ENCODE results near the gene MSANTD2.

The MSANTD2 gene

GRCh38 chr11:124753624-124754023 is 46.6 kb downstream of the MSANTD2 start:
- TF ChIP-seq CTCF (IDR thresholded peaks at IDR 0.05; ENCODE audit: control extremely low read depth, extremely low read depth, low read depth, missing control alignments): no peak
- ChIA-PET CTCF (interaction anchor here (1.1 to 17.5 kb wide), 4 partner anchors 12 to 85 kb away, joined by 3 to 183 read pairs (median 5); partner anchors contain the start of genes ESAM and NRGN), POLR2A (no interaction called here)
- DNase-seq (ENCODE audit: extremely low spot score): no peak

GRCh38 chr11:124753205-124753604 is 47.0 kb downstream of the MSANTD2 start:
- ChIA-PET POLR2A (no interaction called here), CTCF (interaction anchor here (1.1 to 17.5 kb wide), 4 partner anchors 13 to 84 kb away, joined by 3 to 183 read pairs (median 5); partner anchors contain the start of genes ESAM and NRGN)
- TF ChIP-seq CTCF (IDR thresholded peaks at IDR 0.05; ENCODE audit: control extremely low read depth, extremely low read depth, low read depth, missing control alignments): no peak
- no peak for DNase-seq (ENCODE audit: extremely low spot score)

- TF ChIP-seq CTCF (IDR thresholded peaks at IDR 0.05; ENCODE audit: control extremely low read depth, extremely low read depth, low read depth, missing control alignments): no peak
- no peak for DNase-seq (ENCODE audit: extremely low spot score)
- POLR2A ChIA-PET: no interaction called here
- CTCF ChIA-PET: interaction anchor here (0.8 to 17.5 kb wide), 5 partner anchors 13 to 84 kb away, joined by 3 to 183 read pairs (median 4); partner anchors contain the start of genes ESAM and NRGN
Observed at GRCh38 chr11:124752471-124753102, 47.6 kb downstream of the MSANTD2 start.

GRCh38 chr11:124751741-124752470 is 48.3 kb downstream of the MSANTD2 start, which contains the start of gene VSIG2:
TSS of gene VSIG2 (minus strand) at chr11:124752255. CDS start at chr11:124752137, 118 bp downstream.
- no peak for TF ChIP-seq CTCF (IDR thresholded peaks at IDR 0.05; ENCODE audit: control extremely low read depth, extremely low read depth, low read depth, missing control alignments)
- DNase-seq (ENCODE audit: extremely low spot score): no peak
- ChIA-PET POLR2A (no interaction called here), CTCF (interaction anchor here (0.8 to 17.5 kb wide), 4 partner anchors 12 to 85 kb away, joined by 3 to 183 read pairs (median 4); partner anchors contain the start of genes ESAM and NRGN)

GRCh38 chr11:124751391-124751740 is 48.8 kb downstream of the MSANTD2 start:
- POLR2A ChIA-PET: no interaction called here
- TF ChIP-seq CTCF (IDR thresholded peaks at IDR 0.05; ENCODE audit: control extremely low read depth, extremely low read depth, low read depth, missing control alignments): no peak
- no peak for DNase-seq (ENCODE audit: extremely low spot score)
- CTCF ChIA-PET: interaction anchor here (1.4 to 17.5 kb wide), 3 partner anchors 8 to 14 kb away, joined by 4 to 183 read pairs (median 4); partner anchors contain the start of genes ESAM and NRGN

GRCh38 chr11:124749912-124750311 is 50.3 kb downstream of the MSANTD2 start:
- no peak for DNase-seq (ENCODE audit: extremely low spot score)
- POLR2A ChIA-PET: no interaction called here
- CTCF ChIA-PET: interaction anchor here (1.9 to 17.5 kb wide), 3 partner anchors 10 to 44 kb away, joined by 4 to 183 read pairs (median 27); partner anchors contain the start of gene ESAM
- TF ChIP-seq CTCF (IDR thresholded peaks at IDR 0.05; ENCODE audit: control extremely low read depth, extremely low read depth, low read depth, missing control alignments): no peak

Data from GM10248 (cell line).